HepG2 (cell line): Measurements from ENCODE around the gene CMTM2. TPM values are rescaled to one million over a fixed set of nuclear protein-coding genes. Genes with fewer than 3 reads are reported as not detected.

Experiments
- ATAC-seq: fragments of 200-7000 bp; cut with Tn5 transposase; 3 replicates; pipeline ENCODE4 v1.9.1; 2020; ENCODE audit warnings: mild to moderate bottlenecking, moderate library complexity
- BruUV-seq: library from RNA; stranded (reverse); fragments of 400-500 nt; replicated peaks from 2 replicates; lab custom pipeline; 2021; lab: Mats Ljungman, UMichigan
- CTCF ChIA-PET: fragments of 300-600 bp; formaldehyde crosslinking; extraction: SDS; loops from one replicate; lab custom pipeline; 2021; ENCODE audit warnings: low total read pairs, inconsistent platforms, low intra/inter-chr PET ratio; lab: Yijun Ruan, JAX
- POLR2A ChIA-PET: fragments of 350-600 bp; sonication (Branson Sonifier 250); formaldehyde crosslinking; loops from one replicate; lab custom pipeline; 2020; ENCODE audit warnings: antibody characterized with exemption, inconsistent platforms; lab: Yijun Ruan, JAX
- DNase-seq: peaks from one replicate; pipeline ENCODE4 v3.0.0-alpha.2; 2015; ENCODE audit warnings: low spot score
- FAIRE-seq: peaks from 3 replicates; lab custom pipeline; 2011; peaks lifted over from hg19 to GRCh38; lab: Jason Lieb, UNC
- H2AFZ ChIP-seq: one replicate; pipeline ENCODE4 v1.6.1; 2011; ENCODE audit warnings: low read length, inconsistent platforms
- H3K27ac ChIP-seq: fragments of 300-600 bp; 3 replicates; pipeline ENCODE4 v1.8.0; 2011; ENCODE audit warnings: mixed run types, mild to moderate bottlenecking, mixed read lengths, low read length, inconsistent platforms; ENCODE audit not compliant: insufficient read depth; ENCODE audit errors: extremely low read length
- H3K27me3 ChIP-seq, 2 experiments: fragments of 200-600 bp in 1 of 2; 2 replicates in 1 of 2; 3 replicates in 1 of 2; pipeline versions ENCODE4 v1.6.0 to v1.8.0; 2011; ENCODE audit warnings: low read length in 2 of 2, mild to moderate bottlenecking in 2 of 2, moderate library complexity in 2 of 2, inconsistent platforms in 1 of 2; ENCODE audit not compliant: insufficient read depth in 2 of 2, control insufficient read depth in 1 of 2
- H3K36me3 ChIP-seq, 2 experiments: fragments of 200-600 bp in 1 of 2; replicated peaks in 1 of 2; 2 replicates in 1 of 2; 3 replicates in 1 of 2; pipeline versions ENCODE4 v1.5.1 to v1.8.0; 2011; ENCODE audit warnings: low read length in 2 of 2, inconsistent platforms in 1 of 2; ENCODE audit not compliant: insufficient read depth in 2 of 2, control insufficient read depth in 1 of 2
- H3K4me1 ChIP-seq: 2 replicates; pipeline ENCODE4 v1.5.1; 2012; ENCODE audit warnings: low read length, inconsistent platforms; ENCODE audit not compliant: insufficient read depth
- H3K4me2 ChIP-seq: 2 replicates; pipeline ENCODE4 v1.6.0; 2011; ENCODE audit warnings: low read depth, low read length, inconsistent platforms
- H3K4me3 ChIP-seq, 3 experiments: fragments of 200-600 bp in 1 of 3; sonication (generic), shearing (Covaris generic) in 1 of 3; replicated peaks in 1 of 3; 2 replicates each; pipeline ENCODE4 v1.5.1; 2011 to 2016; ENCODE audit warnings: low read length in 3 of 3, inconsistent platforms in 2 of 3, low read depth in 2 of 3, mild to moderate bottlenecking in 2 of 3, control low read depth in 1 of 3, mixed read lengths in 1 of 3; ENCODE audit not compliant: insufficient read depth in 1 of 3
- H3K79me2 ChIP-seq: one replicate; pipeline ENCODE4 v1.6.1; 2011; ENCODE audit warnings: low read length, inconsistent platforms; ENCODE audit not compliant: insufficient read depth
- H3K9ac ChIP-seq: 2 replicates; pipeline ENCODE4 v1.6.0; 2011; ENCODE audit warnings: mild to moderate bottlenecking, low read depth, low read length, inconsistent platforms; ENCODE audit not compliant: insufficient read depth
- H3K9me3 ChIP-seq: 2 replicates; pipeline ENCODE4 v1.5.1; 2012; ENCODE audit warnings: mild to moderate bottlenecking, low read length
- H4K20me1 ChIP-seq: 2 replicates; pipeline ENCODE4 v1.6.0; 2011; ENCODE audit warnings: inconsistent platforms, mild to moderate bottlenecking, low read length, moderate library complexity; ENCODE audit not compliant: insufficient read depth
- ARNT2 ChIP-seq: sonication (generic); formaldehyde crosslinking; IDR thresholded peaks from 2 replicates; pipeline ENCODE4 v1.8.0; 2022; ENCODE audit warnings: mild to moderate bottlenecking, low read depth, missing genetic modification reagents, moderate library complexity
- ELF1 ChIP-seq: sonication (generic); formaldehyde crosslinking; IDR thresholded peaks from 2 replicates; pipeline ENCODE4 v1.4.0; 2020; ENCODE audit warnings: missing genetic modification reagents
- ELF3 ChIP-seq: IDR thresholded peaks from 2 replicates; pipeline ENCODE4 v1.6.1; 2016; ENCODE audit warnings: missing genetic modification reagents, missing compliant biosample characterization
- FOXK2 ChIP-seq: fragments of 450-650 bp; IDR thresholded peaks from 2 replicates; pipeline ENCODE4 v1.6.1; 2016
- HDAC2 ChIP-seq: sonication (generic); formaldehyde crosslinking; IDR thresholded peaks from 2 replicates; pipeline ENCODE4 v1.4.0; 2020; ENCODE audit warnings: missing genetic modification reagents
- MAFK ChIP-seq, 2 experiments: IDR thresholded peaks in 1 of 2; conservative IDR thresholded peaks in 1 of 2; 2 replicates each; pipeline ENCODE4 v1.6.1; 2011; ENCODE audit warnings: improper control_type of control experiment in 2 of 2, low read length in 2 of 2
- MIER3 ChIP-seq: IDR thresholded peaks from 2 replicates; pipeline ENCODE4 v1.6.1; 2016; ENCODE audit warnings: missing compliant biosample characterization, borderline replicate concordance
- POLR2AphosphoS5 ChIP-seq: IDR thresholded peaks from 2 replicates; pipeline ENCODE4 v1.6.1; 2012; ENCODE audit warnings: low read depth, low read length
- PRDM10 ChIP-seq: sonication (generic); formaldehyde crosslinking; IDR thresholded peaks from 2 replicates; pipeline ENCODE4 v1.4.0; 2020; ENCODE audit warnings: low read depth, missing genetic modification reagents
- SAP130 ChIP-seq: IDR thresholded peaks from 2 replicates; pipeline ENCODE4 v1.6.1; 2016; ENCODE audit warnings: low read depth
- SPEN ChIP-seq: sonication (generic); formaldehyde crosslinking; IDR thresholded peaks from 2 replicates; pipeline ENCODE4 v1.5.1; 2020; ENCODE audit warnings: low read depth, mild to moderate bottlenecking, missing genetic modification reagents
- TARDBP ChIP-seq: sonication (generic); formaldehyde crosslinking; IDR thresholded peaks from 2 replicates; pipeline ENCODE4 v1.8.0; 2022; ENCODE audit warnings: mild to moderate bottlenecking, missing genetic modification reagents
- ZKSCAN5 ChIP-seq: sonication (generic); formaldehyde crosslinking; IDR thresholded peaks from 2 replicates; pipeline ENCODE4 v1.5.1; 2020; ENCODE audit warnings: mild to moderate bottlenecking, missing genetic modification reagents
- ZNF572 ChIP-seq: sonication (generic); formaldehyde crosslinking; IDR thresholded peaks from 2 replicates; pipeline ENCODE4 v1.5.1; 2020; ENCODE audit warnings: mild to moderate bottlenecking, missing genetic modification reagents
- ZNF644 ChIP-seq: IDR thresholded peaks from 2 replicates; pipeline ENCODE4 v1.6.1; 2016; ENCODE audit warnings: low read depth
- ZNF772 ChIP-seq: sonication (generic); formaldehyde crosslinking; IDR thresholded peaks from 2 replicates; pipeline ENCODE4 v1.5.0; 2020; ENCODE audit warnings: mild to moderate bottlenecking, missing genetic modification reagents
- ZSCAN30 ChIP-seq: sonication (generic); formaldehyde crosslinking; IDR thresholded peaks from 2 replicates; pipeline ENCODE4 v1.5.0; 2020; ENCODE audit warnings: mild to moderate bottlenecking, missing genetic modification reagents
- WGBS: methylation state at CpG from one replicate; pipeline ENCODE4 v1.1.6; 2017; ENCODE audit warnings: low lambda C conversion rate; 5-methylcytosine and 5-hydroxymethylcytosine counted together
- in situ Hi-C: cut with HindIII; loops from 2 replicates; pipeline ENCODE4 v1.10.0; 2017; ENCODE audit warnings: low pct_unique_long_range_greater_than_20kb; ENCODE audit not compliant: extremely low pct_ligation_motif_present
- intact Hi-C: fragments of 100-400 bp; cut with micrococcal nuclease; formaldehyde crosslinking; loops from one replicate; pipeline ENCODE4 v1.10.0; 2022; ENCODE audit not compliant: unreplicated experiment
- polyA plus RNA-seq, 8 experiments: library from polyadenylated mRNA; depleted of rRNA in 3 of 8; stranded (reverse) in 7 of 8; unstranded in 1 of 8; fragments of >200 nt; fragmentation: Illumina TruSeq in 4 of 8; extraction: Trizol in 4 of 8; gene quantifications; 2 replicates each; pipeline versions ENCODE4 v1.2.1 to v1.2.3, GENCODE V29; 2011 to 2016; ENCODE audit warnings: low read depth in 4 of 8, missing spikeins in 1 of 8, mixed read lengths in 1 of 8; ENCODE audit not compliant: insufficient read depth in 1 of 8
- total RNA-seq, 5 experiments: library from RNA; depleted of rRNA; stranded (reverse); fragments of >200 nt; fragmentation: Illumina TruSeq; extraction: Trizol; gene quantifications; 2 replicates each; pipeline ENCODE4 v1.2.3, GENCODE V29; 2016; ENCODE audit warnings: low read depth in 1 of 5
- TF ChIP-seq, protein P1 (sequence below): IDR thresholded peaks from 2 replicates; pipeline ENCODE4 v1.6.1; 2016; ENCODE audit warnings: missing genetic modification reagents, missing compliant biosample characterization
- TF ChIP-seq, protein P2 (sequence below): sonication (generic); formaldehyde crosslinking; IDR thresholded peaks from 2 replicates; pipeline ENCODE4 v1.8.0; 2022; ENCODE audit warnings: missing genetic modification reagents, mild to moderate bottlenecking, borderline replicate concordance
- TF ChIP-seq, protein P3 (sequence below), 2 experiments: fragments of 450-650 bp in 1 of 2; sonication (generic) in 1 of 2; formaldehyde crosslinking; IDR thresholded peaks; 2 replicates each; pipeline versions ENCODE4 v1.5.0 to v1.8.0; 2020 to 2022; ENCODE audit warnings: mild to moderate bottlenecking in 1 of 2, missing genetic modification reagents in 1 of 2

Gene CMTM2
- total and polyA plus RNA-seq, 2 of the 13 experiments (the other 11 are each of a cell fraction or from before 2014, with no cell fraction given) = not detected

GRCh38 chr16:66551348-66551759, 27.9 kb upstream of the CMTM2 start:
- no peaks in the 10 kb centered on the region for H3K27me3 ChIP-seq
- peak overlapping the region; percentile 87 for H3K27ac ChIP-seq
- H3K9ac ChIP-seq = peak overlapping the region; percentile 85
- peak overlapping the region; percentile 94 for H3K4me2 ChIP-seq
- ATAC-seq = peak; percentile 65
- no peaks in the 10 kb centered on the region for H3K9me3 ChIP-seq
- H3K4me3 ChIP-seq = peak overlapping the region; percentile 70 to 79 (median 73)
- WGBS = 20% methylated on average over 5 of the region's 6 CpGs
- BruUV-seq = no TSS peak
- peaks cover 24% of the 10 kb centered on the region for H3K79me2 ChIP-seq
- H3K36me3 ChIP-seq = peaks cover 0 to 6% of the 10 kb centered on the region in 2 experiments; a peak in 1 of 5 replicates
- in situ Hi-C loops = no loop called here
- peak; percentile 78 for DNase-seq
- peak overlapping the region; percentile 85 for H2AFZ ChIP-seq
- intact Hi-C loops = loop anchor here (1.0 kb wide), 1 partner anchor 34 kb away; no protein-coding TSS in a partner anchor
- ChIA-PET CTCF (no interaction called here), POLR2A (interaction anchor here (0.8 to 3.3 kb wide), 9 partner anchors 19 to 279 kb away, joined by 3 to 23 read pairs (median 6); partner anchors contain the start of genes CMTM3 and NAE1)
- peaks cover 75% of the 10 kb centered on the region for H3K4me1 ChIP-seq
- FAIRE-seq = peak; percentile 67
- H4K20me1 ChIP-seq = no peaks in the 10 kb centered on the region
- 0 out of 2 replicates have a peak, but pooled peaks have one; percentile 9 for TF ChIP-seq ARNT2 (CRISPR knock-in tag)
- peak; percentile 54 for TF ChIP-seq ELF1 (CRISPR knock-in tag)
- peak; percentile 53 for TF ChIP-seq POLR2AphosphoS5
- peak; percentile 37; the same call in 1 of the 2 replicates for TF ChIP-seq HDAC2 (CRISPR knock-in tag)
- TF ChIP-seq ZNF572 (CRISPR knock-in tag) = 0 out of 2 replicates have a peak, but pooled peaks have one; percentile 5
- peak; percentile 70 for TF ChIP-seq SAP130 (CRISPR knock-in tag)
- TF ChIP-seq ZSCAN30 (CRISPR knock-in tag) = no peak
- no peak for TF ChIP-seq FOXK2
- peak; percentile 87 for TF ChIP-seq ZKSCAN5 (CRISPR knock-in tag)
- peak; percentile 50 for TF ChIP-seq SPEN (CRISPR knock-in tag)
- peak; percentile 83 for TF ChIP-seq ELF3 (CRISPR knock-in tag)
- peak; percentile 47; the same call in 1 of the 2 replicates for TF ChIP-seq PRDM10 (CRISPR knock-in tag)
- no peak for TF ChIP-seq MIER3 (CRISPR knock-in tag)
- TF ChIP-seq, protein P1, sequence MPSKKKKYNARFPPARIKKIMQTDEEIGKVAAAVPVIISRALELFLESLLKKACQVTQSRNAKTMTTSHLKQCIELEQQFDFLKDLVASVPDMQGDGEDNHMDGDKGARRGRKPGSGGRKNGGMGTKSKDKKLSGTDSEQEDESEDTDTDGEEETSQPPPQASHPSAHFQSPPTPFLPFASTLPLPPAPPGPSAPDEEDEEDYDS (CRISPR knock-in tag) = 0 out of 2 replicates have a peak, but pooled peaks have one; percentile 44
- TF ChIP-seq MAFK (conservative IDR thresholded peaks at IDR 0.05 in 1 of 2, IDR thresholded peaks at IDR 0.05 in 1 of 2; ENCODE audit: low read length in 2 of 2) = peak; percentile 98 to 99
- peak; percentile 52; the same call in 1 of the 2 replicates for TF ChIP-seq ZNF644 (CRISPR knock-in tag)
- TF ChIP-seq TARDBP (CRISPR knock-in tag) = peak; percentile 67
- TF ChIP-seq ZNF772 (CRISPR knock-in tag) = peak; percentile 60; the same call in 1 of the 2 replicates
- TF ChIP-seq, protein P2, sequence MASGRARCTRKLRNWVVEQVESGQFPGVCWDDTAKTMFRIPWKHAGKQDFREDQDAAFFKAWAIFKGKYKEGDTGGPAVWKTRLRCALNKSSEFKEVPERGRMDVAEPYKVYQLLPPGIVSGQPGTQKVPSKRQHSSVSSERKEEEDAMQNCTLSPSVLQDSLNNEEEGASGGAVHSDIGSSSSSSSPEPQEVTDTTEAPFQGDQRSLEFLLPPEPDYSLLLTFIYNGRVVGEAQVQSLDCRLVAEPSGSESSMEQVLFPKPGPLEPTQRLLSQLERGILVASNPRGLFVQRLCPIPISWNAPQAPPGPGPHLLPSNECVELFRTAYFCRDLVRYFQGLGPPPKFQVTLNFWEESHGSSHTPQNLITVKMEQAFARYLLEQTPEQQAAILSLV = 0 out of 2 replicates have a peak, but pooled peaks have one; percentile 41
- TF ChIP-seq, protein P3, sequence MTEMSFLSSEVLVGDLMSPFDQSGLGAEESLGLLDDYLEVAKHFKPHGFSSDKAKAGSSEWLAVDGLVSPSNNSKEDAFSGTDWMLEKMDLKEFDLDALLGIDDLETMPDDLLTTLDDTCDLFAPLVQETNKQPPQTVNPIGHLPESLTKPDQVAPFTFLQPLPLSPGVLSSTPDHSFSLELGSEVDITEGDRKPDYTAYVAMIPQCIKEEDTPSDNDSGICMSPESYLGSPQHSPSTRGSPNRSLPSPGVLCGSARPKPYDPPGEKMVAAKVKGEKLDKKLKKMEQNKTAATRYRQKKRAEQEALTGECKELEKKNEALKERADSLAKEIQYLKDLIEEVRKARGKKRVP (CRISPR knock-in tag; IDR thresholded peaks at IDR 0.05) = 0 out of 4 replicates have a peak, but pooled peaks of 1 of the 2 experiments have one; percentile 28
